ENCODE results near the gene CLDN3. TPM values are rescaled to one million over a fixed set of nuclear protein-coding genes. Genes with fewer than 3 reads are reported as not detected.

Gene CLDN3
- total and polyA plus RNA-seq, 10 of the 15 experiments (the other 5 are each of a cell fraction or from before 2014, with no cell fraction given) = 0.05 TPM; not detected in 9

GRCh38 chr7:73810998-73811360 is 40.9 kb upstream of the CLDN3 start:
- Histone ChIP-seq H4K20me1 (ENCODE audit: control insufficient read depth, insufficient read depth) (no peaks in the 10 kb centered on the region), H3K27ac (ENCODE audit: control insufficient read depth, insufficient read depth) (no peak overlapping the region), H2AFZ (ENCODE audit: control insufficient read depth, low read depth, low read length) (no peak overlapping the region), H3K79me2 (ENCODE audit: control insufficient read depth, insufficient read depth, low read length) (no peaks in the 10 kb centered on the region), H3K27me3 (replicated peaks in 1 of 2; ENCODE audit: control insufficient read depth in 2 of 2, insufficient read depth in 2 of 2, low read length in 1 of 2) (no peaks in the 10 kb centered on the region), H3K9me3 (replicated peaks; ENCODE audit: control insufficient read depth, insufficient read depth, low read length) (no peaks in the 10 kb centered on the region; the same call in 2 of the 3 replicates), H3K9ac (ENCODE audit: control insufficient read depth, insufficient read depth, low read length) (no peak overlapping the region), H3K36me3 (ENCODE audit: control insufficient read depth in 2 of 2, insufficient read depth in 2 of 2, low read length in 1 of 2) (no peaks in the 10 kb centered on the region), H3K4me2 (ENCODE audit: control insufficient read depth, insufficient read depth) (no peak overlapping the region), H3K4me1 (ENCODE audit: control insufficient read depth, insufficient read depth, low read length) (no peaks in the 10 kb centered on the region), H3K4me3 (no peak overlapping the region)
- ChIA-PET CTCF (interaction anchor here (0.6 to 2.4 kb wide), 4 partner anchors 39 to 1194 kb away, joined by 3 to 20 read pairs (median 7); no protein-coding TSS in a partner anchor), RAD21 (ENCODE audit: unreplicated experiment) (interaction anchor here (2.6 kb wide), 1 partner anchor 43 kb away, joined by 11 read pairs; no protein-coding TSS in a partner anchor), SMC1A (ENCODE audit: uncharacterized antibody, unreplicated experiment) (interaction anchor here (2.0 kb wide), 1 partner anchor 44 kb away, joined by 10 read pairs; no protein-coding TSS in a partner anchor), POLR2A (no interaction called here)
- in situ Hi-C loops (cut with MboI) = no loop called here
- FAIRE-seq = no peak
- intact Hi-C loops (cut with micrococcal nuclease; ENCODE audit: unreplicated experiment) = loop anchor here (1.0 to 5.0 kb wide), 2 partner anchors 44 to 216 kb away; partner anchors contain the start of gene ELN
- ATAC-seq = no peak
- TF ChIP-seq SUPT20H (IDR thresholded peaks at IDR 0.05; ENCODE audit: borderline replicate concordance, control insufficient read depth, low read depth, low read length) (no peak), WRNIP1 (IDR thresholded peaks at IDR 0.05; ENCODE audit: borderline replicate concordance, low read depth, low read length) (no peak), ATF3 (IDR thresholded peaks at IDR 0.05; ENCODE audit: borderline replicate concordance, extremely low read depth, low read depth, low read length) (no peak), EZH2 (IDR thresholded peaks at IDR 0.05; ENCODE audit: borderline replicate concordance, control insufficient read depth, low read depth, low read length) (no peak), SKIL (IDR thresholded peaks at IDR 0.05; ENCODE audit: low read depth, poor library complexity, severe bottlenecking) (no peak), DPF2 (IDR thresholded peaks at IDR 0.05) (no peak), ZNF687 (IDR thresholded peaks at IDR 0.05) (no peak), SMC3 (IDR thresholded peaks at IDR 0.05; ENCODE audit: borderline replicate concordance, low read length) (no peak), KAT2A (conservative IDR thresholded peaks at IDR 0.05; ENCODE audit: control insufficient read depth, low read depth, low read length) (no peak)
- no peak for DNase-seq (ENCODE audit: low read depth, low spot score)
- BruUV-seq (replicated peaks) = no TSS peak
- 60% methylated on average over 3 of the region's 4 CpGs for WGBS (ENCODE audit: insufficient coverage, insufficient replicate concordance, low lambda C conversion rate, missing lambda C conversion rate)

Measured in GM12878 (cell line).